ENCODE measurements around the gene MICAL2. TPM values are rescaled to one million over a fixed set of nuclear protein-coding genes. Genes with fewer than 3 reads are reported as not detected.

Gene MICAL2
- total RNA-seq, 1 donor from 2014 or later: 197 TPM

DNA sequence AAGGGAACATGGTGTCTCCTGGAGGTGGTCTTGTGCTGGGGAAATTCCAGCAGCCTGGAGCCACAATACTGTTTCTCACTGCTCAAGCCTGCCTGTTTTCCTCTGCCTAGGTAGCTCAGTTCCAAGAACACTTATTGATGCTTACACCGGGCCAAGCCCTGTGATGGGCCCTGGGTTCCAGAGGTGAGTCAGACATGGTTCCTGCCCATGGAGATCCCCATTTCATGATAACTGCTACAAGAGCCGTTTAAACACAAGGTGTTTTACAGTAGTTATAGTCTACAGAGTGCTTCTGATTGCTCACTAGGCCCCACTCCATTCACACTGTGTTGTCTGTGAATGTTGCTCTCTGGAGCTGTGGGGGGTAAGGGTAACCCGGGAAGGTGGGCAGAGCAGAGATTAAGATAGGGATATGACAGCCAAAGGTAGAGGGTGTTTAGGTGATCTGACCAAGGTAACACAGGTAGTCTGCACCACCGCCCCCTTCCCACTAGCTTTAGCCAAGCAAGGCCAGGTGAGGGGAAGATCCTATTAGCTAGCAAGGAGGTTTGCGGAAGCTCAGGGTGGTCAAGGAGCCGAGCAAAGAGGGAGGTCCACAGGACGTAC is 696 bp upstream of the MICAL2 start:
- Histone ChIP-seq H3K4me1 (peaks cover 25% of the 10 kb centered on the region), H3K9me3 (no peaks in the 10 kb centered on the region), H3K36me3 (no peaks in the 10 kb centered on the region), H3K27ac (peak overlapping the region; percentile 68), H3K4me3 (peak overlapping the region; percentile 77), H3K27me3 (no peaks in the 10 kb centered on the region)
- TF ChIP-seq, protein P1, sequence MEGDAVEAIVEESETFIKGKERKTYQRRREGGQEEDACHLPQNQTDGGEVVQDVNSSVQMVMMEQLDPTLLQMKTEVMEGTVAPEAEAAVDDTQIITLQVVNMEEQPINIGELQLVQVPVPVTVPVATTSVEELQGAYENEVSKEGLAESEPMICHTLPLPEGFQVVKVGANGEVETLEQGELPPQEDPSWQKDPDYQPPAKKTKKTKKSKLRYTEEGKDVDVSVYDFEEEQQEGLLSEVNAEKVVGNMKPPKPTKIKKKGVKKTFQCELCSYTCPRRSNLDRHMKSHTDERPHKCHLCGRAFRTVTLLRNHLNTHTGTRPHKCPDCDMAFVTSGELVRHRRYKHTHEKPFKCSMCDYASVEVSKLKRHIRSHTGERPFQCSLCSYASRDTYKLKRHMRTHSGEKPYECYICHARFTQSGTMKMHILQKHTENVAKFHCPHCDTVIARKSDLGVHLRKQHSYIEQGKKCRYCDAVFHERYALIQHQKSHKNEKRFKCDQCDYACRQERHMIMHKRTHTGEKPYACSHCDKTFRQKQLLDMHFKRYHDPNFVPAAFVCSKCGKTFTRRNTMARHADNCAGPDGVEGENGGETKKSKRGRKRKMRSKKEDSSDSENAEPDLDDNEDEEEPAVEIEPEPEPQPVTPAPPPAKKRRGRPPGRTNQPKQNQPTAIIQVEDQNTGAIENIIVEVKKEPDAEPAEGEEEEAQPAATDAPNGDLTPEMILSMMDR (IDR thresholded peaks at IDR 0.05): no peak
- intact Hi-C loops (cut with DNase I): loop anchor here (10.0 kb wide), 1 partner anchor 55 kb away; no protein-coding TSS in a partner anchor
- DNase-seq (no peak), ATAC-seq (no peak)

DNA sequence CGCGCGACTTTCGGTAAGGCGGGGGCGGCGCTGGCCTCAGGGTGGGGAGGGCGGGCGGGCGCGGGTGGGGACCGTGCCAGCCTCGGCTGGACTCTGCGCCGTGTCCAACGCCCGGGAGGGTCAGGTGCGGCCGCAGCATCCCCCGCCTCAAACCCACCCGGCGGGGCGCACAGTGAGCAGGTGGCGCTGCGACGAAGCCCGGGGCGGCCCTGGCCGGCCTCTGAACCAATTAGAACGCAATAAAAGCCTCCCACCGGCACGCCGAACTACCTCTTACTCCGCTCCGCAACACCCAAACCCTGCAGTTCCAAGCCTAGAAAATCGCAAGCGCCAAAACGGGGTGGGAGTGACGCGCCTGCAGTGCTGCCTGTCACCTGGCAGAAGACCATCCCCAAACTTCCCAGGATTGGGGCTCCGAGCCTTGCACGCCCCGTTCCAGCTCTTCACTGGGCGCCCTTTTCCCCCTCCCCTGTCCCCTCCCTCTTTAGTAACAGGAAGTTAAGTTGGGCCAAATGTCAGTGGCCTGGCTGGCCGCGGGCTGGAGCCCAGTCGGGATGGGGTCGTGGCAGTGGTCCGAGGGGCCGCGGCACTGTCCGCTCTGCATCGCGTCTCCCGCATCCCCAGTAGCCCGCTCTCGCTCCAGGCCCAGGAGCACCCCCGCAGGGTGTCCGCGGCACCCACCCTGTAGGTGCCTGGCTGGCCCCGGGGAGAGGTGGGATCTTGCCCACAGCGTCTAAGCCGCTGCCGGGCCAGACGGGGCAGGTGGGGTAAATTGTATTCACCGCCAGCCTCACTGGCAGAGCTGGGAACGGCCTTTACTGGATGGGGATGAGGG is 541 bp downstream of the MICAL2 start:
- H3K27me3 ChIP-seq: no peaks in the 10 kb centered on the region
- H3K4me1 ChIP-seq: peaks cover 25% of the 10 kb centered on the region
- intact Hi-C loops (cut with DNase I): loop anchor here (10.0 kb wide), 1 partner anchor 56 kb away; no protein-coding TSS in a partner anchor
- ATAC-seq: peak; percentile 50
- H3K9me3 ChIP-seq: no peaks in the 10 kb centered on the region
- peak; percentile 81 for DNase-seq
- H3K36me3 ChIP-seq: no peaks in the 10 kb centered on the region
- TF ChIP-seq, protein P1 (IDR thresholded peaks at IDR 0.05): no peak
- H3K4me3 ChIP-seq: peak overlapping the region; percentile 77
- peak overlapping the region; percentile 85 for H3K27ac ChIP-seq

DNA sequence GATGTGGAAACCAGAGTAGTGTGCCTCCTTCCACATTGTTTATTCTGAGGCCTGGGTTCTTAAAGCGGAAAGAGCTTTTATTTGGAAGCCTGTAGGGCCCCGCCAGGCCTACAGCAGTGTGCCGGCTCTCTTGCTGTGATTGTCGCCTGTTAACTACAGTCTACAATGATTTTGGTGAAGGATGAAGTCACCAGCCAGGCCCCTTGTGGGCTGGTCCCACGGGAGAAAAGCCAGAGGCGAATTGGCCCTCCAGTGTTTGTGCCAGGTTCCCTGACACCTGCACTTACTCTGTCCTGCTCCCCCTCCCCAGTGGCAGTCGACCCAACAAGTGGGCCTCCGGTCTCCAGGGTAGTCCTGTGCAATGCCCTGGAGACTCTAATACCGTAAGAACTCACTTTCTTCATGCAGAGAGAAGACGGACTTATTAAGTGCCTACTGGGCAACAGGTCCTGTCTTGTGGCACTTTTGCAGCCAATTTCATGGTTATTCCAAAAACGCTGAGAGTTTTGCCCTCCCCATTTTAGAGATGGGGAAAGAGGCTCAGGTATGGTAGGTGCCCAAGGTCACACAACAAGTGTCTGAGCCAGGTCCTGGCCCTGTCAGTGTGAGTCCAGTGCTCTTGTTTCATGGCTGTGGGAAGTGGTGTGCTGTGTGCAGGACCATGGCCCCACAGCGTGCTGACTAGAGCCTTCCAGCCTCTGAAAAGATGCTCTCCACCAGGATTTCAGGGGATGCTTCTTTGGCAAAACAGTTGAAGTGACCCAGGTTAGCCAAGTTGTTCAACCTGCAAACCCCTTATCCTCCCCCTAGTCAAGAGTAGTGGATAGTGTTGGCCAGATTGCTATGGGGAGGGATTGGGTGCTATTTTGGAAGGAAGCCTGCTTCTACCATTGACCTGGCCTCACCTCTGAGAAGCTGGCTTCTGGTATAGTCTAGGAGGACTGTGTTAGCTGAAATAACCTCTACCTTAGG is 1.4 kb downstream of the MICAL2 start:
- Histone ChIP-seq H3K36me3 (no peaks in the 10 kb centered on the region), H3K27ac (peak overlapping the region; percentile 85), H3K9me3 (no peaks in the 10 kb centered on the region), H3K4me1 (peaks cover 25% of the 10 kb centered on the region), H3K4me3 (peak overlapping the region; percentile 77), H3K27me3 (no peaks in the 10 kb centered on the region)
- intact Hi-C loops (cut with DNase I): loop anchor here (10.0 kb wide), 1 partner anchor 57 kb away; no protein-coding TSS in a partner anchor
- TF ChIP-seq, protein P1 (IDR thresholded peaks at IDR 0.05): no peak
- DNase-seq: no peak
- no peak for ATAC-seq

DNA sequence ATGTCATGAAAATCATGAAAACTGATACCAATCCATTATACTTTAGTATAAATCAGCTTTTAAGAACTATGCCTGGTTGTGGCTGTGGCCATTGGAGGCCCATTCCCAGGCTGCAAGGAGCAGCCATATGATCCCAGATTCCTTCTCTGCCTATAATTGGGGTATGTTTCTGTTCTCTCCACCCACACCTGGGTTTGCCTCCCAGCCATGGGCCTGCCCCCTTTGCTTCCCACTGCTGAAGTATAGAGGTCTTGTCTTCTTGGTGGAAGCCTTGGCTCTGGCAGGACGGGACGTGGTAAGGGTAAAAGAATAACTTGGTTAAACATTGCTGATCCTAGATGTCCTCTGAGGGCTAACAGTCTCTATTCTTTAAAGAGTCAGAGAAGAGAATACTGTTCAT is 2.4 kb downstream of the MICAL2 start:
- Histone ChIP-seq H3K36me3 (no peaks in the 10 kb centered on the region), H3K27me3 (no peaks in the 10 kb centered on the region), H3K9me3 (no peaks in the 10 kb centered on the region), H3K4me1 (peaks cover 31% of the 10 kb centered on the region), H3K4me3 (peak overlapping the region; percentile 77), H3K27ac (no peak overlapping the region)
- TF ChIP-seq, protein P1 (IDR thresholded peaks at IDR 0.05): no peak
- ATAC-seq (no peak), DNase-seq (no peak)
- intact Hi-C loops (cut with DNase I): loop anchor here (10.0 kb wide), 1 partner anchor 58 kb away; no protein-coding TSS in a partner anchor

DNA sequence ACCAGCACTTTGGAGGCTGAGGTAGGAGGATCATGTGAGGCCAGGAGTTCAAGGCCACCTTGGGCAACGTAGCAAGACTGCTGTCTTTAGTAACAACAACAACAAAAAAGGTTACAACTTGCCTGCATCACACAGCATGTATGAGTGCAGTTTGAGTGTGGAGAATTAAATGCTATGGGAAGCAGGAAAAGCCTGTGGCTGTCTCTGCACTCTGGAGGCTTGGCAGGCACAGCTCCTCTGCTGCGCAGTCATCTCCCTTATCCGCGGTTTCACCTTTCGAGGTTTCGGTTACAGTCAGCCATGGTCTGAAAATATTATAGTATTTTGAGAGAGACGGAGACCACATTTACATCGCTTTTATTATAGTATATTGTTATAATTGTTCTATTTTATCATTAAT is 2.9 kb downstream of the MICAL2 start:
- TF ChIP-seq, protein P1 (IDR thresholded peaks at IDR 0.05): no peak
- no peak for ATAC-seq
- no peak for DNase-seq
- Histone ChIP-seq H3K4me3 (peak overlapping the region; percentile 77), H3K9me3 (no peaks in the 10 kb centered on the region), H3K4me1 (peaks cover 37% of the 10 kb centered on the region), H3K36me3 (no peaks in the 10 kb centered on the region), H3K27me3 (no peaks in the 10 kb centered on the region), H3K27ac (no peak overlapping the region)
- intact Hi-C loops (cut with DNase I): loop anchor here (10.0 kb wide), 1 partner anchor 58 kb away; no protein-coding TSS in a partner anchor

Measured in upper lobe of right lung (tissue), 1 donor.